Tibial nerve (tissue), 4 donors: ENCODE data around the gene RTN1. TPM values are rescaled to one million over a fixed set of nuclear protein-coding genes. Genes with fewer than 3 reads are reported as not detected.

Experiments used
- DNase-seq, 2 donors: peaks; one replicate each; pipeline ENCODE4 v3.0.0-alpha.2; 2019; ENCODE audit warnings: low spot score in 2 of 2
- H3K27ac ChIP-seq, 4 donors: fragments of 200-600 bp; sonication (generic) in 3 of 4; one replicate each; pipeline ENCODE4 v1.5.1; 2017 to 2019; ENCODE audit warnings: mild to moderate bottlenecking in 1 of 4
- H3K27me3 ChIP-seq, 2 donors: fragments of 200-600 bp; sonication (generic) in 1 of 2; one replicate each; pipeline versions ENCODE4 v1.5.1 to v1.6.0; 2017 to 2019
- H3K36me3 ChIP-seq, 3 donors: fragments of 200-600 bp; sonication (generic); one replicate each; pipeline ENCODE4 v1.5.1; 2018 to 2019
- H3K4me1 ChIP-seq, 4 donors: fragments of 200-600 bp; sonication (generic) in 3 of 4; one replicate each; pipeline ENCODE4 v1.5.1; 2017 to 2019
- H3K4me3 ChIP-seq, 4 donors: fragments of 200-600 bp; sonication (generic) in 3 of 4; one replicate each; pipeline ENCODE4 v1.5.1; 2017 to 2019; ENCODE audit warnings: mild to moderate bottlenecking in 1 of 4, moderate library complexity in 1 of 4
- H3K9me3 ChIP-seq, 4 donors: fragments of 200-600 bp; sonication (generic) in 3 of 4; one replicate each; pipeline ENCODE4 v1.5.1; 2017 to 2019
- CTCF ChIP-seq, 5 experiments: fragments of 200-600 bp in 3 of 5; fragments of 450-650 bp in 2 of 5; sonication (generic) in 3 of 5; IDR thresholded peaks; one replicate each; pipeline ENCODE4 v1.5.1; 2016 to 2019; ENCODE audit warnings: antibody characterized with exemption in 5 of 5, mild to moderate bottlenecking in 3 of 5, moderate library complexity in 2 of 5
- EP300 ChIP-seq, 2 donors: sonication (generic); formaldehyde crosslinking; IDR thresholded peaks; one replicate each; pipeline ENCODE4 v1.6.1; 2017; ENCODE audit warnings: antibody characterized with exemption in 2 of 2, mild to moderate bottlenecking in 1 of 2
- POLR2A ChIP-seq, 2 donors: fragments of 450-650 bp; IDR thresholded peaks; one replicate each; pipeline ENCODE4 v1.6.1; 2017; ENCODE audit warnings: antibody characterized with exemption in 2 of 2, mild to moderate bottlenecking in 2 of 2, moderate library complexity in 2 of 2
- WGBS, 2 donors: methylation state at CpG; one replicate each; pipeline ENCODE4 v1.1.5; 2018; 5-methylcytosine and 5-hydroxymethylcytosine counted together
- total RNA-seq, 4 donors: library from RNA; depleted of rRNA; stranded (reverse); fragments of >200 nt; gene quantifications; one replicate each; pipeline ENCODE4 v1.1.0, GENCODE V29; 2016

The RTN1 gene
- total RNA-seq, 4 donors from 2014 or later = 7.5 to 20.7 (median 14.6) TPM

GRCh38 chr14:59582845-59583509, 287.6 kb downstream of the RTN1 start:
- H3K27ac ChIP-seq = no peak overlapping the region
- no peaks in the 10 kb centered on the region for H3K36me3 ChIP-seq
- H3K9me3 ChIP-seq = no peaks in the 10 kb centered on the region
- no peak for DNase-seq
- WGBS, 2 donors = 85 to 86% methylated on average over 23 of the region's 23 CpGs
- H3K4me1 ChIP-seq = no peaks in the 10 kb centered on the region
- H3K27me3 ChIP-seq = no peaks in the 10 kb centered on the region
- H3K4me3 ChIP-seq = no peak overlapping the region
- TF ChIP-seq EP300 (IDR thresholded peaks at IDR 0.05) (peak in 1 of 2 donors; percentile 14), POLR2A (IDR thresholded peaks at IDR 0.05) (no peak)

- H3K36me3 ChIP-seq = no peaks in the 10 kb centered on the region
- no peaks in the 10 kb centered on the region for H3K9me3 ChIP-seq
- H3K27ac ChIP-seq = no peak overlapping the region
- TF ChIP-seq EP300 (IDR thresholded peaks at IDR 0.05) (no peak), POLR2A (IDR thresholded peaks at IDR 0.05) (no peak), CTCF (IDR thresholded peaks at IDR 0.05) (no peak)
- WGBS, 2 donors = 82 to 88% methylated on average over 3 of the region's 3 CpGs
- H3K4me3 ChIP-seq = no peak overlapping the region
- DNase-seq = no peak
- H3K4me1 ChIP-seq = no peaks in the 10 kb centered on the region
- no peaks in the 10 kb centered on the region for H3K27me3 ChIP-seq
These were observed 288.4 kb downstream of the RTN1 start for GRCh38 chr14:59582161-59582560.

GRCh38 chr14:59580911-59581310, 289.7 kb downstream of the RTN1 start:
- 91 to 94% methylated on average over 2 of the region's 2 CpGs for WGBS, 2 donors
- no peak overlapping the region for H3K4me3 ChIP-seq
- no peak overlapping the region for H3K27ac ChIP-seq
- H3K36me3 ChIP-seq = no peaks in the 10 kb centered on the region
- H3K4me1 ChIP-seq = peaks cover 0 to 9% (median 3%) of the 10 kb centered on the region in 4 donors
- no peak for DNase-seq
- H3K27me3 ChIP-seq = no peaks in the 10 kb centered on the region
- H3K9me3 ChIP-seq = no peaks in the 10 kb centered on the region
- TF ChIP-seq EP300 (IDR thresholded peaks at IDR 0.05) (no peak), CTCF (IDR thresholded peaks at IDR 0.05) (no peak), POLR2A (IDR thresholded peaks at IDR 0.05) (no peak)

GRCh38 chr14:59576332-59577294, 294.0 kb downstream of the RTN1 start, which contains the start of gene CCDC175:
Gene CCDC175 (minus strand): TSS chr14:59576812. CDS start chr14:59576775, 37 bp downstream.
- H3K27me3 ChIP-seq = no peaks in the 10 kb centered on the region
- no peak for TF ChIP-seq EP300 (IDR thresholded peaks at IDR 0.05)
- TF ChIP-seq CTCF (IDR thresholded peaks at IDR 0.05) = peak; percentile 52 to 65 (median 53)
- TF ChIP-seq POLR2A (IDR thresholded peaks at IDR 0.05) = no peak
- no peak within 1 kb of the TSS for H3K27ac ChIP-seq
- H3K4me3 ChIP-seq = peak within 1 kb of the TSS; percentile 10 to 45 (median 38)
- H3K36me3 ChIP-seq = no peaks in the 10 kb centered on the region
- H3K9me3 ChIP-seq = no peaks in the 10 kb centered on the region
- H3K4me1 ChIP-seq = peaks cover 0 to 9% (median 3%) of the 10 kb centered on the region in 4 donors
- 23 to 33% methylated on average over 32 to 44 of the region's 46 CpGs for WGBS, 2 donors
- DNase-seq = peak; percentile 46 to 51

GRCh38 chr14:59570122-59570521, 300.5 kb downstream of the RTN1 start:
- H3K9me3 ChIP-seq = peaks cover 0 to 6% (median 0%) of the 10 kb centered on the region in 4 donors
- no peaks in the 10 kb centered on the region for H3K36me3 ChIP-seq
- H3K4me3 ChIP-seq = no peak overlapping the region
- no peaks in the 10 kb centered on the region for H3K4me1 ChIP-seq
- H3K27ac ChIP-seq = no peak overlapping the region
- no peaks in the 10 kb centered on the region for H3K27me3 ChIP-seq
- no peak for TF ChIP-seq POLR2A (IDR thresholded peaks at IDR 0.05)
- no peak for TF ChIP-seq EP300 (IDR thresholded peaks at IDR 0.05)
- TF ChIP-seq CTCF (IDR thresholded peaks at IDR 0.05) = no peak
- no peak for DNase-seq
